Activated naive CD4-positive, alpha-beta T cell (primary cell): ENCODE results near the gene KRTAP4-8.
"Not testable (repeated sequence)": the region's sequence is repeated elsewhere in the genome, so short reads cannot be mapped to it uniquely, and the experiment has no call there.

Experiments used
- DNase-seq, 4 experiments: peaks; one replicate each; lab custom pipeline; 2025; lab: John Stamatoyannopoulos, UW

The KRTAP4-8 gene

GRCh38 chr17:41108728-41109386 is 10.9 kb upstream of the KRTAP4-8 start:
- DNase-seq: not testable (repeated sequence)

GRCh38 chr17:41107941-41108450 is 10.1 kb upstream of the KRTAP4-8 start:
- no peak for DNase-seq

- DNase-seq: not testable (repeated sequence)
Measured at GRCh38 chr17:41105347-41105746, 7.4 kb upstream of the KRTAP4-8 start, which contains the start of gene KRTAP4-9. Gene KRTAP4-9 (plus strand): TSS chr17:41105389. CDS start chr17:41105389, 0 bp downstream.

GRCh38 chr17:41104386-41105038 is 6.6 kb upstream of the KRTAP4-8 start:
- not testable (repeated sequence) for DNase-seq

GRCh38 chr17:41103896-41104295 is 6.0 kb upstream of the KRTAP4-8 start:
- DNase-seq: no peak

GRCh38 chr17:41101586-41102259 is 3.8 kb upstream of the KRTAP4-8 start, which contains the start of gene KRTAP4-16:
Gene KRTAP4-16 (minus strand): TSS chr17:41102209. CDS start chr17:41102209, 0 bp downstream.
- no peak for DNase-seq

- not testable (repeated sequence) for DNase-seq
Measured at GRCh38 chr17:41099682-41100480, 1.9 kb upstream of the KRTAP4-8 start.

- DNase-seq: no peak
Measured at GRCh38 chr17:41098481-41098880, 539 bp upstream of the KRTAP4-8 start.

- DNase-seq: no peak
Measured at GRCh38 chr17:41096055-41096454, 1.9 kb downstream of the KRTAP4-8 start.

- DNase-seq: not testable (repeated sequence)
Measured at GRCh38 chr17:41088760-41089352, 9.1 kb downstream of the KRTAP4-8 start.

- DNase-seq: not testable (repeated sequence)
Measured at GRCh38 chr17:41084100-41084856, 13.7 kb downstream of the KRTAP4-8 start, which contains the start of gene KRTAP4-7. Gene KRTAP4-7 (plus strand): TSS chr17:41084150. CDS start chr17:41084207, 57 bp downstream.

- not testable (repeated sequence) for DNase-seq
Measured at GRCh38 chr17:41083427-41083826, 14.5 kb downstream of the KRTAP4-8 start.

- no peak for DNase-seq
Measured at GRCh38 chr17:41082626-41083025, 15.3 kb downstream of the KRTAP4-8 start.

- no peak for DNase-seq
Measured at GRCh38 chr17:41076788-41077187, 21.2 kb downstream of the KRTAP4-8 start.

GRCh38 chr17:41073676-41074075 is 24.3 kb downstream of the KRTAP4-8 start:
- DNase-seq: no peak

GRCh38 chr17:41071606-41072360 is 26.2 kb downstream of the KRTAP4-8 start:
- DNase-seq: no peak

GRCh38 chr17:41069031-41069430 is 28.9 kb downstream of the KRTAP4-8 start:
- DNase-seq: no peak

- DNase-seq: no peak
Measured at GRCh38 chr17:41067281-41067680, 30.7 kb downstream of the KRTAP4-8 start.

- no peak for DNase-seq
Measured at GRCh38 chr17:41065829-41066624, 31.9 kb downstream of the KRTAP4-8 start, which contains the start of gene KRTAP2-4. Gene KRTAP2-4 (minus strand): TSS chr17:41065879. CDS start chr17:41065845, 34 bp downstream.
